Measurements from ENCODE around the gene SLC9A1.

SLC9A1 gene

DNA sequence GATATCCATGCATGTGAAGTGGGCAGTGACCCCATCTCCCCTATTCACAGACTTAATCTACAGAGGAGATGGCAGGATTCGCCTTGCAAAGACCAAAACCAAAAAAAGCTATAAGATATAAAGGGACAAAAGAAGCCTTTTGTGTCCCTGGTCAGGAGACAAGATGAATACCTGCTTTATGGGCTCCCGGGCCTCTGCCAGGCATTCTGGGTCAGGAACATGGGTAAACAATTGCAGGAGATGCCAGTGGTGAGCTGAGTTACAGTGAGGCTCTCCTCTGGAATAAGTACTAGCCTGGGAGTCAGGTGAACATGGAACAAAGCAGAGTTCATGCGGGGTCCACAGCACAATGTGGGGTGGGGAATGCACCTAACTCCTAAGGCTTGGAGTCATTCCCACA is 4.7 kb downstream of the SLC9A1 start:
- TF ChIP-seq BHLHE40 (IDR thresholded peaks at IDR 0.05; ENCODE audit: borderline replicate concordance) (no peak), ELF4 (IDR thresholded peaks at IDR 0.05) (no peak), ARNT (IDR thresholded peaks at IDR 0.05) (no peak), CTBP1 (IDR thresholded peaks at IDR 0.05; ENCODE audit: borderline replicate concordance) (no peak)
- CTCF ChIA-PET, result no interaction called here
- DNase-seq (ENCODE audit: extremely low spot score), result no peak
- POLR2A ChIA-PET, result no interaction called here

GRCh38 chr1:27149762-27150113 is 5.2 kb downstream of the SLC9A1 start:
- POLR2A ChIA-PET, result no interaction called here
- CTCF ChIA-PET, result no interaction called here
- no peak for DNase-seq (ENCODE audit: extremely low spot score)
- TF ChIP-seq, protein P1, sequence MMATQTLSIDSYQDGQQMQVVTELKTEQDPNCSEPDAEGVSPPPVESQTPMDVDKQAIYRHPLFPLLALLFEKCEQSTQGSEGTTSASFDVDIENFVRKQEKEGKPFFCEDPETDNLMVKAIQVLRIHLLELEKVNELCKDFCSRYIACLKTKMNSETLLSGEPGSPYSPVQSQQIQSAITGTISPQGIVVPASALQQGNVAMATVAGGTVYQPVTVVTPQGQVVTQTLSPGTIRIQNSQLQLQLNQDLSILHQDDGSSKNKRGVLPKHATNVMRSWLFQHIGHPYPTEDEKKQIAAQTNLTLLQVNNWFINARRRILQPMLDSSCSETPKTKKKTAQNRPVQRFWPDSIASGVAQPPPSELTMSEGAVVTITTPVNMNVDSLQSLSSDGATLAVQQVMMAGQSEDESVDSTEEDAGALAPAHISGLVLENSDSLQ (IDR thresholded peaks at IDR 0.05), result no peak
- TF ChIP-seq ZNF384 (IDR thresholded peaks at IDR 0.05) (no peak), SP1 (IDR thresholded peaks at IDR 0.05) (no peak), BHLHE40 (IDR thresholded peaks at IDR 0.05; ENCODE audit: borderline replicate concordance) (no peak), L3MBTL2 (conservative IDR thresholded peaks at IDR 0.05) (no peak), FOXM1 (IDR thresholded peaks at IDR 0.05; ENCODE audit: borderline replicate concordance) (no peak), SUZ12 (IDR thresholded peaks at IDR 0.05) (no peak), CTBP1 (IDR thresholded peaks at IDR 0.05; ENCODE audit: borderline replicate concordance) (no peak), ARNT (IDR thresholded peaks at IDR 0.05) (no peak), FOXK2 (IDR thresholded peaks at IDR 0.05) (no peak), HDGF (IDR thresholded peaks at IDR 0.05; ENCODE audit: borderline replicate concordance) (no peak), NFRKB (IDR thresholded peaks at IDR 0.05) (no peak), TARDBP (IDR thresholded peaks at IDR 0.05) (no peak), LEF1 (IDR thresholded peaks at IDR 0.05; ENCODE audit: borderline replicate concordance) (no peak), ELF4 (IDR thresholded peaks at IDR 0.05) (no peak), FOXA1 (IDR thresholded peaks at IDR 0.05) (no peak)

DNA sequence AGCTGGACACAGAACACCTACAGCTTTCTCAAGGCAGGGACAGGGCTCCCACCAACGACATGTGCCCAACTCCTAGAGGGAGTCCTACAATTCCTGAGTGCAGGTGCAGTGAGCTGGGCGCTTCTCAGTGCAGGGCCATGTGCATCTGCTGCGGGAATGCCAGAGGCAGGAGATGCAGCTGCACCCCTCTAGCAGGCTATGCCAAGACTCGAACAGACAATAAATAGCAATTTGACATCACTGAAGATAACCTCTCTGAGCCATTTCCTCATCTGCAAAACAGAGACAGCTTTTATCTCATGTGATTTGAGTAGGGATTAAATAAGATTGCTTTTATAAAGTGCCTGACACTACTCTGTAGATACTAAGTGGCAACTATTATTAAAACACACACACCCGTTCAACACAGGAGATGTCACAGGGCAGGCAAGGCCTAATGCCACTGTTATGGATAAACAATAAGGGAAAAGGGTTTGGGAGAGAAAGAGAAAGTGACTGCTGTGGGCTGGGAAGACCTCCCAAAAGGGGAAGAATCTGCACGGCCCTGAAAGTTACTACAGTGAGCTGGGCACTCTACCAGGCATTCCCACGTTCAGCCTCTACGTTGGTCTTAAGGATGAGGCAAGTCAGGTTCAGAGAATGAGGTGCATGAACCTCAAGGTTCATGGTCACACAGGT is 5.7 kb downstream of the SLC9A1 start:
- TF ChIP-seq SUZ12 (IDR thresholded peaks at IDR 0.05) (no peak), L3MBTL2 (conservative IDR thresholded peaks at IDR 0.05) (no peak), BHLHE40 (IDR thresholded peaks at IDR 0.05; ENCODE audit: borderline replicate concordance) (no peak), ARNT (IDR thresholded peaks at IDR 0.05) (no peak)
- no peak for DNase-seq (ENCODE audit: extremely low spot score)
- ChIA-PET CTCF (no interaction called here), POLR2A (no interaction called here)

DNA sequence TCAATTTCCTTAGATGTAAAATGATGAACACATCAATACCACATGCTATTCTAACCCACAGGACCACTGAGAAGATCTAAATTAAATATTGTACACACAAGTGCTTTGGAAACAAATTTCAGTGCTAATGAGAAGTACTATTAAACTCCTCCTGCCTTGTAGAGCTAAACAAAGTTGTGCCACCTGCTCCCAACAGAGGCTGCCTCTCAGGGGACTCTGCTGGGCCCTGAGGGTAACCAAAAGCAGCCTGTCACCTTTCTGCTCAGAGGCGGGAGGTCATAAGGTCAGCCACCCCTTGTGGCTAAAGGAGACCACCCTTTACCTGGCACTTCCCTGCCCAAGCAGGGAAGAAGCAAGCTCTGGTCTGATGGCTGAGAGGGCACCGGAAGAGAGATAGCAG is 6.3 kb downstream of the SLC9A1 start:
- CTCF ChIA-PET, result no interaction called here
- POLR2A ChIA-PET, result no interaction called here
- TF ChIP-seq ARNT (IDR thresholded peaks at IDR 0.05), result no peak
- TF ChIP-seq TARDBP (IDR thresholded peaks at IDR 0.05), result no peak
- TF ChIP-seq L3MBTL2 (conservative IDR thresholded peaks at IDR 0.05), result no peak
- no peak for TF ChIP-seq ZNF384 (IDR thresholded peaks at IDR 0.05)
- TF ChIP-seq LEF1 (IDR thresholded peaks at IDR 0.05; ENCODE audit: borderline replicate concordance), result no peak
- no peak for DNase-seq (ENCODE audit: extremely low spot score)

DNA sequence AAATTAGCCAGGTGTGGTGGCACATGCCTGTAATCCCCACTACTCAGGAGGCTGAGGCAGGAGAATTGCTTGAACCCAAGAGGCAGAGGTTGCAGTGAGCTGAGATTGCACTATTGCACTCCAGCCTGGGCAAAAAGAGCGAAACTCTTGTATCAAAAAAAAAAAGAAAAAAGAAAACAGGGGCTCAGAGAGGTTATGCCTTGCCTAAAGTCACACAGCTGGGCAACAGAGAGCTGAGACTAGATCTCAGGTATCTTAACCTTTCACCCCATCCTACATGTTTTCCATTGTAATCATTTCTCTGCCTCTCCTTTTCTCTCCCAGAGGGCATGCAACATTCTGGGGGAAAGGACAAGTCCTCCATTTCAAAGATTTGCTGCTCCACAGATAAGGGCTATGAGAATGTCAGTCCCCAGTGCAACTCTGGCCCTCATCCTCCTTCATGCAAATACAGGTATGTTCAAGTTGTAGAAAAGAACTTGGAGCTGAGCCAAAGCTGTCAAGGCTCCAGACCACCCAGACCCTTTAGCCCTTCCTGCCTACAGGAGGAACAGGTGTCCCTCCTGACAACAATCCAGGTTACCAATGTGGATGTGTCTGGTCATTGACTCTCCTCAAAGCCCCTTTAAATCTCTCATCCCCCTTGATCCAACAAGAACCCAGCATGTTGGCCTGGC is 6.9 kb downstream of the SLC9A1 start:
- CTCF ChIA-PET, result no interaction called here
- POLR2A ChIA-PET, result no interaction called here
- no peak for DNase-seq (ENCODE audit: extremely low spot score)
- TF ChIP-seq BHLHE40 (IDR thresholded peaks at IDR 0.05; ENCODE audit: borderline replicate concordance), result no peak
- TF ChIP-seq FOXK2 (IDR thresholded peaks at IDR 0.05), result no peak
- no peak for TF ChIP-seq HDGF (IDR thresholded peaks at IDR 0.05; ENCODE audit: borderline replicate concordance)
- TF ChIP-seq, protein P1 (IDR thresholded peaks at IDR 0.05), result no peak
- no peak for TF ChIP-seq ZNF384 (IDR thresholded peaks at IDR 0.05)
- no peak for TF ChIP-seq L3MBTL2 (conservative IDR thresholded peaks at IDR 0.05)
- TF ChIP-seq NFRKB (IDR thresholded peaks at IDR 0.05), result no peak
- no peak for TF ChIP-seq TARDBP (IDR thresholded peaks at IDR 0.05)
- no peak for TF ChIP-seq ELF4 (IDR thresholded peaks at IDR 0.05)
- no peak for TF ChIP-seq SP1 (IDR thresholded peaks at IDR 0.05)
- TF ChIP-seq ARNT (IDR thresholded peaks at IDR 0.05), result no peak
- no peak for TF ChIP-seq FOXA1 (IDR thresholded peaks at IDR 0.05)

GRCh38 chr1:27145934-27146354 is 9.0 kb downstream of the SLC9A1 start:
- ChIA-PET CTCF (interaction anchor here (0.8 to 1.4 kb wide), 2 partner anchors 9 to 51 kb away, joined by 3 to 4 read pairs; partner anchors contain the start of gene SLC9A1), POLR2A (interaction anchor here (1.9 kb wide), 1 partner anchor 8 kb away, joined by 8 read pairs; the partner anchor contains the start of gene SLC9A1)
- no peak for DNase-seq (ENCODE audit: extremely low spot score)
- TF ChIP-seq TARDBP (IDR thresholded peaks at IDR 0.05), result no peak
- no peak for TF ChIP-seq NFRKB (IDR thresholded peaks at IDR 0.05)

DNA sequence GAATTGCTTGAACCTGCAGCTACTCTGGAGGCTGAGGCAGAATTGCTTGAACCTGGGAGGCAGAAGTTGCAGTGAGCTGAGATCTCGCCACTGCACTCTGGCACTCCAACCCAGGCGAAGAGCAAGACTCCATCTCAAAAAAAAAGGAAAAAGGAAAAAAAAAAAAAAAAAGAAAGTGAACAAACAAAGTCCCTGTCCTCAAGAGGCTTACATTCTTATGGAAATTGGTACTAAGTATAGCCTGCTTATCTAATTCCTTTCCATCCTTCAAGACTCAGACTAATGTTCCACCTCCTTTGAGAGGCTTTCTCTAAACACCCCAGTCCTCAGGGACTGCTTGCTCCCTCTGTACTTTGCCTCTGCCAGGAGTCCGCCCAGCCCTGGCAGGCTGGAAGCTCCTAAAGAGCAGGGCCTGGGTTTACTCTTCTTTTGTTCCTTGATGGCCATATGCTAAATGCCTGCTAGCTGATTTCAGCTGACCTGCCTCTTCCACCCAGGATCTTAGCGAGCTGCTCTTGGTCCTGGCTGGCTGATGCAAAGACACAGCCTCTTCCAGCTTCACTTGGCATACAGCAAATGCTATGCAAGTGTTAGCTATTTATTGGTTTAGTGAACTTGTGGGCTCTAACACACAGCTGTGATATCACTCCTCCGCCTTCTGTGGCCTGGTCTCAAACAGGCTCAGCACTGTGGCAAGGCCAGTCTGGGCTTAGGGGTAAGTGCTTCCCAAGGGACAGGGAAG is 9.8 kb downstream of the SLC9A1 start:
- DNase-seq (ENCODE audit: extremely low spot score), result no peak
- CTCF ChIA-PET, result interaction anchor here (0.5 to 1.4 kb wide), 3 partner anchors 9 to 147 kb away, joined by 3 to 4 read pairs (median 3); partner anchors contain the start of gene SLC9A1
- TF ChIP-seq FOXK2 (IDR thresholded peaks at IDR 0.05) (no peak), LEF1 (IDR thresholded peaks at IDR 0.05; ENCODE audit: borderline replicate concordance) (no peak), NFRKB (IDR thresholded peaks at IDR 0.05) (no peak), FOXA1 (IDR thresholded peaks at IDR 0.05) (no peak), FOXM1 (IDR thresholded peaks at IDR 0.05; ENCODE audit: borderline replicate concordance) (no peak), BHLHE40 (IDR thresholded peaks at IDR 0.05; ENCODE audit: borderline replicate concordance) (no peak), CTBP1 (IDR thresholded peaks at IDR 0.05; ENCODE audit: borderline replicate concordance) (no peak), ELF4 (IDR thresholded peaks at IDR 0.05) (no peak), L3MBTL2 (conservative IDR thresholded peaks at IDR 0.05) (no peak), TARDBP (IDR thresholded peaks at IDR 0.05) (no peak), SUZ12 (IDR thresholded peaks at IDR 0.05) (no peak), SP1 (IDR thresholded peaks at IDR 0.05) (no peak), ZNF384 (IDR thresholded peaks at IDR 0.05) (no peak), ARNT (IDR thresholded peaks at IDR 0.05) (no peak), HDGF (IDR thresholded peaks at IDR 0.05; ENCODE audit: borderline replicate concordance) (no peak)
- TF ChIP-seq, protein P1 (IDR thresholded peaks at IDR 0.05), result no peak
- POLR2A ChIA-PET, result interaction anchor here (0.8 to 1.9 kb wide), 3 partner anchors 9 to 11 kb away, joined by 3 to 8 read pairs (median 4); partner anchors contain the start of gene SLC9A1

All from HEK293T (cell line).